Endothelial cell of umbilical vein (primary cell): ENCODE results near the gene AK9. TPM values are rescaled to one million over a fixed set of nuclear protein-coding genes. Genes with fewer than 3 reads are reported as not detected.

Experiments
- BruUV-seq: library from RNA; stranded (reverse); fragments of 400-500 nt; replicated peaks from 2 replicates; lab custom pipeline; 2021; lab: Mats Ljungman, UMichigan
- CTCF ChIA-PET: fragments of 300-600, 350-600 bp; sonication (Branson Sonifier 250); formaldehyde crosslinking; loops from one replicate; lab custom pipeline; 2021; ENCODE audit warnings: antibody characterized with exemption, inconsistent platforms; lab: Charles Lee
- POLR2A ChIA-PET: fragments of 300-600, 350-600 bp; sonication (Branson Sonifier 250); formaldehyde crosslinking; loops from one replicate; lab custom pipeline; 2021; ENCODE audit warnings: antibody characterized with exemption, inconsistent platforms; lab: Charles Lee
- DNase-seq: peaks from one replicate; pipeline ENCODE4 v3.0.0-alpha.2; 2011; ENCODE audit warnings: low read depth, low spot score
- FAIRE-seq: peaks from 2 replicates; lab custom pipeline; 2011; peaks lifted over from hg19 to GRCh38; lab: Jason Lieb, UNC
- H2AFZ ChIP-seq: 2 replicates; pipeline ENCODE4 v1.6.0; 2012; ENCODE audit warnings: low read depth, low read length, control low read depth, inconsistent platforms
- H3K27ac ChIP-seq: 2 replicates; pipeline ENCODE4 v1.5.1; 2011; ENCODE audit warnings: low read depth, mild to moderate bottlenecking, control low read depth, low read length, moderate library complexity; ENCODE audit not compliant: insufficient read depth
- H3K27me3 ChIP-seq, 2 experiments: 2 replicates each; pipeline versions ENCODE4 v1.6.0 to v1.6.1; 2011; ENCODE audit warnings: low read length in 2 of 2, mixed read lengths in 1 of 2; ENCODE audit not compliant: control insufficient read depth in 2 of 2, insufficient read depth in 2 of 2
- H3K36me3 ChIP-seq, 2 experiments: 2 replicates in 1 of 2; 3 replicates in 1 of 2; pipeline ENCODE4 v1.5.1; 2011; ENCODE audit warnings: low read length in 2 of 2, mild to moderate bottlenecking in 1 of 2, moderate library complexity in 1 of 2; ENCODE audit not compliant: control insufficient read depth in 2 of 2, insufficient read depth in 2 of 2; ENCODE audit errors: extremely low read depth in 1 of 2
- H3K4me1 ChIP-seq: 3 replicates; pipeline ENCODE4 v1.5.1; 2011; ENCODE audit warnings: mild to moderate bottlenecking, low read length; ENCODE audit not compliant: control insufficient read depth, insufficient read depth; ENCODE audit errors: extremely low read depth
- H3K4me2 ChIP-seq: 2 replicates; pipeline ENCODE4 v1.6.1; 2011; ENCODE audit warnings: low read length, control low read depth, mixed read lengths; ENCODE audit not compliant: insufficient read depth
- H3K4me3 ChIP-seq, 3 experiments: fragments of 200-600 bp in 1 of 3; sonication (generic), shearing (Covaris generic) in 1 of 3; replicated peaks in 1 of 3; 2 replicates each; pipeline ENCODE4 v1.5.1; 2011 to 2016; ENCODE audit warnings: control low read depth in 3 of 3, low read length in 3 of 3, mild to moderate bottlenecking in 2 of 3, inconsistent platforms in 1 of 3, low read depth in 1 of 3, moderate library complexity in 1 of 3; ENCODE audit not compliant: insufficient read depth in 1 of 3
- H3K79me2 ChIP-seq: 2 replicates; pipeline ENCODE4 v1.6.0; 2012; ENCODE audit warnings: low read length, inconsistent platforms; ENCODE audit not compliant: control insufficient read depth, insufficient read depth
- H3K9ac ChIP-seq: replicated peaks from 2 replicates; pipeline ENCODE3; 2011; ENCODE audit warnings: low read length, control low read depth; ENCODE audit not compliant: insufficient read depth; ENCODE audit errors: extremely low read depth
- H3K9me1 ChIP-seq: replicated peaks from 3 replicates; pipeline ENCODE4 v1.6.0; 2011; ENCODE audit warnings: mild to moderate bottlenecking, low read length; ENCODE audit not compliant: control insufficient read depth, insufficient read depth; ENCODE audit errors: extremely low read depth
- H3K9me3 ChIP-seq: replicated peaks from 2 replicates; pipeline ENCODE4 v1.5.1; 2012; ENCODE audit warnings: low read length, inconsistent platforms; ENCODE audit not compliant: control insufficient read depth, insufficient read depth
- H4K20me1 ChIP-seq: replicated peaks from 2 replicates; pipeline ENCODE3; 2011; ENCODE audit warnings: mild to moderate bottlenecking, low read length; ENCODE audit not compliant: control insufficient read depth, insufficient read depth; ENCODE audit errors: extremely low read depth
- CTCF ChIP-seq, 2 donors: IDR thresholded peaks; 1 replicate in 1 of 2; 2 replicates in 1 of 2; pipeline ENCODE4 v1.5.1; 2011; ENCODE audit warnings: low read length in 2 of 2, mild to moderate bottlenecking in 2 of 2, moderate library complexity in 2 of 2, control low read depth in 1 of 2, inconsistent platforms in 1 of 2, low read depth in 1 of 2; ENCODE audit not compliant: insufficient read depth in 1 of 2; ENCODE audit errors: extremely low read depth in 1 of 2
- EZH2 ChIP-seq: IDR thresholded peaks from 2 replicates; pipeline ENCODE4 v1.6.1; 2012; ENCODE audit warnings: borderline replicate concordance, low read depth, mild to moderate bottlenecking, moderate library complexity, low read length, inconsistent platforms; ENCODE audit not compliant: severe bottlenecking
- FOS ChIP-seq: IDR thresholded peaks from 2 replicates; pipeline ENCODE4 v1.6.1; 2011; ENCODE audit warnings: mild to moderate bottlenecking, low read length, moderate library complexity, borderline replicate concordance; ENCODE audit not compliant: insufficient read depth
- GATA2 ChIP-seq: IDR thresholded peaks from 2 replicates; pipeline ENCODE4 v1.7.0; 2011; ENCODE audit warnings: low read depth, mild to moderate bottlenecking, moderate library complexity, mixed read lengths, low read length; ENCODE audit not compliant: insufficient read length, insufficient read depth
- JUN ChIP-seq: IDR thresholded peaks from 2 replicates; pipeline ENCODE4 v1.6.1; 2011; ENCODE audit warnings: borderline replicate concordance, low read depth; ENCODE audit not compliant: insufficient read length, insufficient read depth
- MAX ChIP-seq: IDR thresholded peaks from 2 replicates; pipeline ENCODE4 v1.6.1; 2011; ENCODE audit not compliant: insufficient read depth, insufficient read length
- MYC ChIP-seq: IDR thresholded peaks from one replicate; pipeline ENCODE4 v1.6.1; 2011; ENCODE audit warnings: mild to moderate bottlenecking, low read depth, low read length
- POLR2A ChIP-seq: IDR thresholded peaks from 2 replicates; pipeline ENCODE4 v1.6.1; 2012; ENCODE audit warnings: low read depth, mild to moderate bottlenecking, control low read depth, low read length
- POLR2AphosphoS5 ChIP-seq: IDR thresholded peaks from 2 replicates; pipeline ENCODE4 v1.6.1; 2012; ENCODE audit warnings: low read depth, mild to moderate bottlenecking, control low read depth, low read length, moderate library complexity; ENCODE audit not compliant: insufficient read depth
- dilution Hi-C: fragments of 300-500 bp; cut with MboI; formaldehyde crosslinking; loops from one replicate; pipeline ENCODE4 v1.15.0; 2019; ENCODE audit warnings: low sequenced_read_pairs; ENCODE audit not compliant: extremely low pct_ligation_motif_present
- intact Hi-C: fragments of 100-400 bp; cut with micrococcal nuclease; formaldehyde crosslinking; loops from one replicate; pipeline ENCODE4 v1.10.0; 2022
- polyA plus RNA-seq, 4 experiments: library from polyadenylated mRNA; depleted of rRNA in 3 of 4; stranded (reverse) in 3 of 4; unstranded in 1 of 4; fragments of >200 nt; gene quantifications; 2 replicates each; pipeline versions ENCODE4 v1.2.1 to v1.2.3, GENCODE V29; 2011 to 2012; ENCODE audit warnings: missing spikeins in 1 of 4
- total RNA-seq: library from RNA; stranded (reverse); gene quantifications from 2 replicates; pipeline ENCODE4 v1.2.3, GENCODE V29; 2021

The AK9 gene
- total and polyA plus RNA-seq, 2 donors (not counting 3 experiments of a cell fraction or from before 2014, with no cell fraction given), result 1.4 to 3.2 TPM

- Histone ChIP-seq H3K4me1 (no peaks in the 10 kb centered on the region), H3K9ac (no peak overlapping the region), H3K4me3 (no peak overlapping the region), H3K27me3 (peaks cover 2 to 5% of the 10 kb centered on the region in 2 experiments), H4K20me1 (no peaks in the 10 kb centered on the region), H3K9me3 (no peaks in the 10 kb centered on the region), H3K36me3 (no peaks in the 10 kb centered on the region), H3K79me2 (no peaks in the 10 kb centered on the region), H3K27ac (no peak overlapping the region), H2AFZ (no peak overlapping the region), H3K4me2 (no peak overlapping the region), H3K9me1 (no peaks in the 10 kb centered on the region)
- dilution Hi-C loops, result no loop called here
- ChIA-PET CTCF (interaction anchor here (1.6 kb wide), 1 partner anchor 10 kb away, joined by 6 read pairs; no protein-coding TSS in a partner anchor), POLR2A (no interaction called here)
- DNase-seq, result no peak
- BruUV-seq, result no TSS peak
- no peak for TF ChIP-seq CTCF (IDR thresholded peaks at IDR 0.05; ENCODE audit: extremely low read depth in 1 of 2, insufficient read depth in 1 of 2, low read depth in 1 of 2, low read length in 2 of 2)
- TF ChIP-seq FOS, result no peak
- TF ChIP-seq JUN, result no peak
- no peak for TF ChIP-seq POLR2A
- no peak for TF ChIP-seq GATA2
- no peak for TF ChIP-seq MYC
- no peak for TF ChIP-seq POLR2AphosphoS5
- TF ChIP-seq EZH2, result no peak
- no peak for TF ChIP-seq MAX
- no peak for FAIRE-seq
- intact Hi-C loops, result no loop called here
Observed at GRCh38 chr6:109510358-109510757, 180.6 kb downstream of the AK9 start.
